Left cardiac atrium (tissue), 4 donors: Measurements from ENCODE around the gene ETV1. TPM values are rescaled to one million over a fixed set of nuclear protein-coding genes. Genes with fewer than 3 reads are reported as not detected.

ENCODE experiments used
- ATAC-seq, 2 donors: fragments of 200-7000 bp; cut with Tn5 transposase; one replicate each; pipeline ENCODE4 v1.9.1; 2020; ENCODE audit warnings: mild to moderate bottlenecking in 2 of 2, moderate library complexity in 2 of 2
- DNase-seq: peaks from one replicate; pipeline ENCODE4 v3.0.0-alpha.2; 2020
- intact Hi-C, 2 donors: fragments of 100-400 bp; cut with DNase I; formaldehyde crosslinking; loops; one replicate each; pipeline versions ENCODE4 v1.14.1 to v1.15.1; 2022 to 2023
- total RNA-seq, 2 donors: library from RNA; stranded (reverse); fragmentation: NEBNext Ultra II Directional; extraction: Animal tissue kit (Norgen Biotek cat#: 25700); gene quantifications; one replicate each; pipeline ENCODE4 v1.2.1, GENCODE V29; 2021
- donor health status: DM: no; HTN: yes; CAD: no.
- donor health status: DM: no; HTN: yes; CAD: no; lungs with severe emphysema.
- donor health status: DM: yes; HTN: yes; CAD: no.
- donor health status: Dilated cardiomyopathy.

The ETV1 gene
- total RNA-seq, 2 donors from 2014 or later = 52.9 to 57.9 TPM

DNA sequence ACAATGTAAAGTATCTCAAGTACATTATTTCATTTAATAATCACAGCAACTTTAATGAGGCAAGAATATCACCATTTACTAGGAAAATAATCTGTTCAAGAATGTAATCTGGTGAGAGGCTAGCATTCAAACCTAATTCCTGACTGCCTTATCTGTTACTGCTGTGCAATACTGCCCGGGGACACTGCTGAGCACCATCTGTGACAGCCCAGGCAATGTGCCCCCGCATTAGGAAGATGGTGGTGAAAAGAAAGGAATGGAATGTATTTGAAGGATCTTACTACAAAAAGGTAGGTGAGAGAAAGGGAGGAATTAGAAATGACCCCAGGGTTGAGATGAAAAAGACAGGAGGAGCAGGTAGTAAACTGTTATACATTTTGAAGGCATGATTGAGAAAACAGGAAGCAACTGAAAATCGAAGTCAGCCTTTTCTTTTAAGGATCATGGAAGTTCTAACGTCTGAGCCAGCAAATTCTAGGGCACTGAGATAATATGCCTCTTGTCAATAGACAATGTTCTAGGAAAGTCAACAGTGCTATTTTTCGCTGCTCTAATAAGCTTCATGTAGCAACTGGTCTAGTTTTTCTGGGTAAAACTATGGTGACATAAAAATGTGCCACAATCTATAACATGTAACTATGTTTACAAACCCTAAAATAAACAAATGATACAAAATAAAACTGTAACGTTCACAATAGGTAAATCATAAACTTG lies 90.4 kb downstream of the ETV1 start:
- intact Hi-C loops = no loop called here
- no peak for DNase-seq
- ATAC-seq = no peak

DNA sequence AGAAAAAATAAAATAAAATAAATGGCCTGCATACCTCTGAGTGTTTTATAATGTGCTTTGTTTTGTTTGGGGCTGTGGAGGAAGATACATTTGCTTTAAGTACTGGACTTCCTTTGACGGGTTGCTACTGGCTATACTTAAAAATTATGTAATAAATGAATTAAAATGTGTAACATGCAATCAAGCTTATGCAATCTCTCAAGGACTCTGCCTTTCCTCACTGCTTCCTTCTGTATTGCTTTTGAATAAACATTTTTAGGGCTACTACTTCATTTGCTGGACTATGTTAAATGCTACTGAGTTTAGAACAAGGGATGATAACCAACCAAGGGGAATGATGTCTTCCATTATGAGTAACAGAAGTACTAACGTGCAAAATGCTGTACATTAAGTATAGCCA lies 91.6 kb downstream of the ETV1 start:
- no peak for DNase-seq
- intact Hi-C loops = no loop called here
- ATAC-seq = no peak

DNA sequence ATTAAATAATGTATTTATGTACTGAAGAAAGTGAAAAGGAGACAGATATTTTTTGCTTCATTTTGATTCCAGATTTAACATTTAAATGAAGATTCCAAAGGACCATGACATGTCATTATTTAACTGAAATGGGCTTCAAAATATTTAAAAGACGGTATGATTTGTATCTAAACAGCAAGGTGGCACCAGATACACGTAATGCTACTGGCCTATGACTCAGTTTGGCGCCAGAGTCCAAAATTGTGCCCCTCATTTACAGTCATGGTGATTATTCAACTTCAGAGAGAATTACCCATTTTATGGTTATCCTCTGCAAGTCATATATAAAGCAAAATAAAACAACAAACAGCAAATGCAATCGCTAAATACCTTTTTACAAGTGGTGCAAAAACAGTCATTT lies 94.5 kb downstream of the ETV1 start:
- intact Hi-C loops = no loop called here
- no peak for ATAC-seq
- no peak for DNase-seq

DNA sequence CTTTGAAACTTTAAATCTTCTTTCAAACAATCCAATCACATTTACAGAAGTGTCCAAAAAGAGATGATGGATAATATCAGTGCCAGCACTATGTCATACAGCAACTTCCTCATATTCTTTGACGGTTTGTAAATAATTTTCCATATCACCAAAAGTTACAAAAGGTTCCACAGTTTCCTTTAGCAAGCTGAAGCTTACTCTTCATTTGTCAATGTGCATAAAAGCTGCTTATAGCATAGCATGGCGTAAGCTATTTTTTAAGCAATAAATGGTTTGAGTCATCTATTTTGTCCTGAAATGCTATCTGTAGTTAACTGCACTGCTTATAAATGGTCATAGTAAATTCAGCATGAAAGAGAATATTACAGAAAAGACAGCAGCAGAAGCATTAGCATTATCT lies 95.1 kb downstream of the ETV1 start:
- intact Hi-C loops = no loop called here
- DNase-seq = no peak
- no peak for ATAC-seq

DNA sequence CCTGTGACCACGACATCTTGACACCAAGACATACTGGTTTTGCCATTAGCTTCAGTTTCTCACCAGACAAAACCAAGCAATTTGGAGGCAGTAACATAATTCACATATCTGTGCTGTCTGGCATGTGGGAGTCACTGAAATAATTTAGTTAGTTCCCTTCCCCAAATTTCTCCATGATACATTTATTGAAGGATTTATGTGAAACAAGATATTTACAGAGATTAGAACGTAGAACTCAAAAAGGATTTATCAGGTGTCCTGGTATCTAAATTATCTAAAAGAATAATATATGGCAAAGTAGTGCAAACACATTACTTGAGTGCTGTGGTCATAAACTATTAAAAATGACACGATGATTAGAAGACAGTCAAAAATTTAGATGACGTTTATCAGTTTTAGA lies 98.7 kb downstream of the ETV1 start:
- ATAC-seq (no peak), DNase-seq (no peak)
- intact Hi-C loops = no loop called here

DNA sequence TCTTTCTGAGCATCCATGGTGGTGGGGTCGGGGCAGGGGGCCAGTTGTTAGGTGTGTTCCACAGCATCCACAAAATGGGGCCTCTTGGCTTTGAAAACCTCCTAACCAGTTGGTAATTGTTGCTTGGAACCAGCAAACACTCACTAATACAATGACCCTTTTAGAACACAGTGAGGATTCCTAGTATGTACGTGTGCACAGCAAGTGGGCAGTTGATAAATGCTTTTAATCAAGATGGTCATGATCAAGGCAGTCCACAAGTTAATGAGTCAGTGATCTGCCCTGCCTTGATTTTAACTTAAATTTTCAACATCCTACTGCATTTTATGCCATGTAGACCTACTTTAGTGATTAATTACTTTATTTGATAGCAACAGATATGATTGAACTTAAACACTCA lies 103.1 kb downstream of the ETV1 start:
- ATAC-seq (no peak), DNase-seq (no peak)
- intact Hi-C loops = no loop called here

DNA sequence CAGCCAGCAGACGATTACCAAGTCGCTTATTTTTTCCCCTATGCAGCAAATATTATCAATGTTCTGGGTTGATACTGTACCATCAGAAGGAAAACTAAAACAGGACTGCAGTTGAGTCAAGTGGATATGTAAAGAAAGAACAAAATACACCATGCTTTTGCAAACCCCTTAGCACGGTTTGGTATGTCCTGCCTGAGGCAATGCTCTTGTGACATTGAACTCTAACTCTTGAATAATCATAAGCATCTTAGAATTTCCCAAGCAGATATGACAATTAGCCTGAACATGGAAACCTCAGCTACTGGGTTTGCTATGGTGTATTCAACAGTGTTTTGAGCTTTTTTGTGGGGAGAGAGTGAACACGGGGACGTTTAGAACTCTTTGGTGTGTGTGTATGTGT lies 107.4 kb downstream of the ETV1 start:
- DNase-seq = no peak
- intact Hi-C loops = no loop called here
- ATAC-seq = no peak

DNA sequence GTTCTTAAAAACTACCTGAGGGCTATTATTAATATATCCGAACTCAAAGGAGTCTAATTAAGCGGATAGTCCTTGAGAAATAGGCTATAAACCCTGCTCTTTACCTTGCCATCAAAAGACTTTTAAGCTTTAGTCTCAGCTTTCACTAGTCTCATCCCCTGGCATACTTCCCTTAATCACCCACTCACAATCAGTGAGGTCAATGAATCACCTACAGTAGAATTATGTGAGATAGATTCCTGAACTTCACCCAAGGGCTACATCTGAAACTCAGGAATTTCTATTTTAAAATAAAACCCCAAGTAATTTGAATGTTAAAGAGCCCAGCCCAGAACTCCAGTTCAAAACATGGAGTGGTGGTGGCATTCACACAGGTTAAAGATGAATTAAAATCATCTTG lies 108.7 kb downstream of the ETV1 start:
- intact Hi-C loops = no loop called here
- ATAC-seq (peak in 1 of 2 donors; percentile 79), DNase-seq (no peak)

DNA sequence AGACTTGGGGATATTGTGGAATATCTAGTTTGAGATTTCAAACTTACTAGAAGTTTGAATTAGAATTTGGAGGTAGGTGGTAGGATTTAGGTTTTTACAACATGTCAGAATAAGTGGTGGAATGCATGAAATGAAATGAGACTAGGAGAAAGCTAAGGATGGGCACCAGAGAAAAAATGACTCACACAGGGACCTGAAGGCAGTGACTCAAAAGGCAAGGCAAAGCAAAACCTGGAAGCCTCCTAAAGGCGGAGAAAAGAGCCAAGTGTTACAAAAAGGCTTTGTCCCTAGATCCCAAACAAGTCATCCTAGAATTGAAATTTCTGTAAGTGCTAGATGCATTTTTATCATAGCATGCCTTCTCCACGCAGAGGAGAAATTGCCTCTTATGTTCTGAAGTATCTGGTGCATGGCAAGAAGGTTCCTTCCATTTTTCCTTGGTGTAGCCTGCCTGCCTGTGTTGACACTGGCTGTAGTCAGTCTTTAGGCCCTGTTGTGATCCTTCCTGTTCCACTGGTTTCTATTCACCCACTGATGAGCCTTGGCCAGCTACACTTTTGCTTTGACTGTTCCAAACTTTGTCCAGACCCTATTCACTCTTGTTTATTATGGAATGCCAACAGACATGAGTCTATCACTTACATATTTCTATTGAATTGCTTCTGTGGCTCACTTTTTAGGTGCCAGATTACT lies 109.3 kb downstream of the ETV1 start:
- DNase-seq (no peak), ATAC-seq (peak in 1 of 2 donors; percentile 49)
- intact Hi-C loops = no loop called here

DNA sequence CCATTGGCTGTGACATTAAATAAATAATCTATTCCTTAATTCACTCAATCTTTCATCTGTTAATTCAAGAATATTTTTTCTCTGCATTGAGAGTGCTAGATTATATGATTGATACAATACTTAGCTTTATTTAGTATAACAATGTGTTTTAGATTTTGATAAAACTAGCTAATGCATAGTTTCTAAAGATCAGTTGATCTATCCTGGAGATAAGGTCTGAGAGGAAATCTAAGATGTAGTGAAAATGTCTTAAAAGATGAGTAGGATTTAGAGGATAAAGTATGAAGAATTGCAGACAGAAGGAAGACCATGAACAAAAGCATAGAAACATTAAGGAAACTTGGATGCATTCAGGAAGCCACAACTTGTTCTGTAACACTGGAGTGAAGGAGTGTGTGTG lies 110.3 kb downstream of the ETV1 start:
- intact Hi-C loops = no loop called here
- ATAC-seq (no peak), DNase-seq (no peak)

DNA sequence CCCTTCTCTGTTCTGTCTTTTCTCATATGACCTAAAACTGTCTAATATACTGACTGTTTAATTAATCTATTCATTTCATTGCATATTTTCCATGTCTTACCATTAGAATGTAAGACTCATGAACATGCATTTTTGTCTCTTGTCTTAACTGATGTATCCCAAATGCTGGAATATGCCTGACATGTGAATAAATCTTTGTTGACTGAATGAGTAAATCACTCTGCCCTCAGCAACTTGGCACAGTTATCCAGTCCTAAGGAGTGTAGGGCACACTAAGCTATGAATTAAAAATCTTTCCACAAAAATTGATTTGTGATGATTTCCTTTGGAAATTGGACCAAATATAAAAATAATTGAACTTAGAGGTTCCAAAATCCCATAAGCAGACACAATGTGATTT lies 111.3 kb downstream of the ETV1 start:
- intact Hi-C loops = no loop called here
- DNase-seq = no peak

DNA sequence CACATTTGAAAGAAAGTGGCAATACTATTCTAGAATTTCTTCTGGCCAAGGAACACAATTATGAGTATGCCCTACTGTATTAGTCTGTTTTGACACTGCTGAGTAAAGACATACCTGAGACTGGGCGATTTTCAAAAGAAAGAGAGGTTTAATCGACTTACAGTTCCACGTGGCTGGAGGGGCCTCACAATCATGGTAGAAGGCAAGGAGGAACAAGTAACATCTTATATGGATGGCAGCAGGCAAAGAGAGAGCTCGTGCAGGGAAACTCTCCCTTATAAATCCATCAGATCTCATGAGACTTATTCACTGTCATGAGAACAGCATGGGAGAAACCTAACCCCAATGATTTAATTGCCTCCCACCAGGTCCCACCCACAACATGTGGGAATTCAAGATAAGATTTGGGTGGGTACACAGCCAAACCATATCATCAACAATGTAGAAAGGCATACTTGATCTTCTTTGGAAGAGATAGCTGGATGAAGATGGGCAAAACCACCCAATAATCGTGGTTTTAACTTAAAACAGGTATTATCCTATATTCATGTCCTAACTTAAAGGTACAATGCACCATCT lies 113.9 kb downstream of the ETV1 start:
- intact Hi-C loops = no loop called here
- ATAC-seq = no peak
- DNase-seq = no peak

More for the DNA sequence above, 111.3 kb downstream of the ETV1 start:
- ATAC-seq = no peak

DNA sequence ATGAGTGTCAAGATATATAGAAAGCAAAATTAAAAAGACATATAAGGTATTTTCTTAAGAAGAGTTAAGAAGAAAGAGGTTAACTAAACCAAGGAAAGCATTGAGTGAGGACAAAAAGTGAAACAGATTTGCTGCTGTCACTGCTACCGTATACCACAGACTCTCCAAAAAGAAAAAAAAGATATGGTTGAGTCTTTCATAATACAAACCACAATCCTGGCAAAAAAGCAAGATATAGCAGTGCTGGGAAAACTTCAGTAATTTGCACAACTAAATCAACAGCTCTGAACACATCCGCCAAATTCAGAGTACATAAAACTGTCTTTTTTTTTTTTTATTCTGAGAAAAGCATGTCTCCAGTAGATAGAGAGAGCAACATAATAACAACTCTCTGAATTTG lies 114.7 kb downstream of the ETV1 start:
- intact Hi-C loops = no loop called here
- DNase-seq = no peak
- peak; percentile 27 to 67 for ATAC-seq

DNA sequence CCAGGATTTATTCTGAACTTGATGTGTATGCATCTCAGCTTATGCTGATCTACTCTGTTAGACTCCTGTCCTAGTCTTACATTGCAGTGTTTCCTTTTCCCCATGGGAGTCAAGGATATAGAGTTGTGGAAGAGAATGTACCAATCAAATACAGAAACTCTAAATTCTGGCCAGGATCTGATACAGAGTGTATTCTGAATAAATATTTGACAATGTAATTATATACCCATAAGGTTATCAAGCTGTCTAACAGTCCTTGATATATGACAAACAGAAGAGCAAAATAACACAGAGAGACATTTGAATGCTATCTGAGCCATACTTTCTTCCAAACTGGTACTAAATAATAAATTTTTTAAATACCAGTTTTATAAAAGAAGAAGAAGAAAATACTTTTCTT lies 116.8 kb downstream of the ETV1 start:
- ATAC-seq (no peak), DNase-seq (no peak)
- intact Hi-C loops = no loop called here

DNA sequence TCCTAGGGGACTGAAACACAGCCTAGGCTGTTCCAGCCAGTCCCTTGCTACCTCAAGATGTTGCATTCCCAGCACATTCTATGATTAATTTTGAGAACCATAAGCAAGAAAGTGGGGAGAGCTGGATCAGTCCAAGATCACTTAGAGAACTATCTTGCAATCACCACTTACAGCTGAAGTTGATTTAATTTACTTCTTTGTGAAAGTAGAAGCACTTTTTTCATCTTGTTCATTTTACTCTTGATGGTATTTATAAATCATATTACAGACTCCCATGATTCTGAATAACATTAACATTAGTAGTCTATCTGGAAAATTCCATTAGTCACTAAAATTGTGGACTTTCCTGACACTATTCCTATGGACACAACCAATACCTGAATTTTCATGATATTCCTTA lies 118.5 kb downstream of the ETV1 start:
- intact Hi-C loops = no loop called here
- DNase-seq (no peak), ATAC-seq (no peak)

DNA sequence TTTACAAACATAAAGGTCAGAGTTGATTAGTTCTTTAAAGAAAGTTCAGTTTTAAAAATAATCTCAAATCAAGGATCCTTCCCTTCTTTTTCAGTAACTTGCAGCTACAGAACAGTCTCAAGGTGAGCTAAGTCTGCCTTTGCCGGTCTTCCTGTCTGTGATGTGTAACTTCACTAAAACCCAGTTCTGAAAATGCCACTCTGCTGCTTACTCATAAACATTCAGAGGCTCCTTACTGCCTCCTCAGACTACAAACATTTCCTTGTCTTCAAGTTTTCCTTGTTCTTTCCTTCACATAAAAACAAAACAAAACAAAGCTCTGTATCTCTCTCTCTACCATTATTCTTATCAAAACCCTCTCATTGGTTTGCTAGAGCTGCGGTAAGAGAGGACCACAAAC lies 128.7 kb downstream of the ETV1 start:
- ATAC-seq (no peak), DNase-seq (no peak)
- intact Hi-C loops = no loop called here

DNA sequence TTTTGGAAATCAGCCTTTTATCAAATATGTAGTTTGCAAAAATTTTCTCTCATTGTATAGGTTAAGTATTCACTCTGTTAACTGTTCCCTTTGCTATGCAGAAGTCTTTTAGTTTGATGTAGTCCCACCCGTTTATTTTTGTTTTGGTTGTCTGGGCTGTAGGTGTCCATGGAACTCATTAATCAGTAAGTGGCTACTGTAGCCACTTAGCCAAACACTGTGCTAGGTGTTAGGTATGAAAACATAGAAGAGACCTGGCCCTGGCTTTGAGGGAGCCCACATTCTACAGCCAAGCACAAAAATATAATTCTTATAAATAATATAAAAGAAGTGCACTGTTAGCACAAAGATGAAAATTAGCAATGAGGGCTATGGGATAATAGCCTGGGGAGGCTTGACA lies 133.5 kb downstream of the ETV1 start:
- DNase-seq (no peak), ATAC-seq (no peak)
- intact Hi-C loops = no loop called here

DNA sequence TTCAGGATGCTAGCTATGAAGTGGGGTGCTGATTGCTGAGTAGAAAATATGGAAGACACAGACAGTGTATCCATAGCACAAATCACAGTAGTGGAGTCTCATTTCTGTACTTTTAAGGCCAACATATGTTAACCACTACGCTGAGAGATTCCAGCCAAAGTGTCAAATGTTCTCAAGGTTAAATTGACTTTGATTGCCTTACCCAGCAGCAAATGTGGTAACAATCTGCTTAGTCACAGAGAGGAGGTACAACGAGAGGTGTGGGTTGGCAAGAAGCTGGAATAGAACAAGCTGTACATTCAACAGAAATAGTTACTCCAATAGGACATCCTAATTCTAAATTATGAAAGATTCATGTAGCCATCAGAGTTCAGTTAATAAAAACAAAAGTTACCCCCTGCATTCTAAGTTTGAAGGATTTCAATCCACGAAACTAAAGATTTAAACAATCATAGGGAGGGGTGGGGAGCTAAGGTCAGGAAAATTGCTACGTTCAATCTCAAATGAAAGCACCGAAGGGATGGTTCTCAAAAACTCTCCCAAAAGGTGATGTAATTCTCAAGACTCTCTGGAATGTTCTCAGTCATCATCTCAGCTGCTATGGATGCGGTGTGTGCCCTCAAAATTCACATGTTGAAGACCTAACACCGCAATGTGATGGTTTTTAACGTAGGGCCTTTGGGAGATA lies 137.0 kb downstream of the ETV1 start:
- no peak for DNase-seq
- intact Hi-C loops = no loop called here
- no peak for ATAC-seq

DNA sequence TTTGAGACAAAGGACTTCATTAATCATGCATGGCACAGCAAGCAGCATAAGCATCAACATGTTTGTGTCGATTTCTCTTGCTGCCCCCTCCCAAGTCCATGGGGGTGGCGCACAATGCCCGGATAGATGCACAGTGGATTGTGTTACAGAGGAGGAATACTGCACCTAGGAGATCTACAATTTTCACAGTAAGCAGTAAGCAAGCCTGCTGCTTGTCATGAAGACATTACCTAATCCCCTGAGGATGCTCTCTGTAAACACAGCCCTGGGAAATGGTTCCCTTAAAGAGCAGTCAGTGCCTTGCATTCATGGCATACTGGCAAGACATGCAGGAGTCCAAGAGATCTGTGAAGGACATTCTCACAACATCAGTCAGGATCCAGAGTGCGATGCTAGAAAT lies 137.7 kb downstream of the ETV1 start:
- intact Hi-C loops = no loop called here
- no peak for ATAC-seq
- no peak for DNase-seq

DNA sequence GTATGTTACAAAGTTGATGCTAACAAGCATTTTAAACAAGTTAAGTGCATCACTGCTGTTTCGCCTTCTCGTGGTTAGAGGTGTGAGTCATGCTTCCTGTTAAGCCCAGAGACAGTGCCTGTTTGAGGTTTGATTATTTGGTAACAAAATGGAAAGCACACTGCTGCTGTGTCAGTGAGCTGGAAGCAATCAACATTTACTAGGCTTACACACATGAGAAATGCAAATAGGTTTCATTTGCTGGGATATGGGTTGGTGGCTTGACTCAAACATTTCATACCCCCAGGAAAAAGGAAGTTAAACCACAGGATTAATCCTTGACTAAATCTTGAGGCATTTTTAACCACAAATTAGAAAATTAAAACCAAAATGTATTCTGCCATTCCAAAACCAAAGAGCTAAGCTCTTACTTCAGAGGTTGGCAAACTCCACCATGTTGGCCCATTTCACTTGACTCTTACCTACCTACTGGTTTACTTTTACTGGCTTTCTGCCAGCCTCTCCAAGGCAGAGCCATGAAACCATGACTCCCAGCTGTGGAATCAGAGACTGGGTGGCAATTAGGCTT lies 139.2 kb downstream of the ETV1 start:
- ATAC-seq (peak; percentile 34 to 85), DNase-seq (no peak)
- intact Hi-C loops = no loop called here
